GM18519 (cell line): ENCODE results near the gene ITGB2.

Experiments used
- ATAC-seq: cut with Tn5 transposase; IDR thresholded peaks from one replicate; pipeline ENCODE4 v1.9.1; 2021; ENCODE audit warnings: mild to moderate bottlenecking, moderate library complexity; ENCODE audit not compliant: unreplicated experiment, low FRiP score

ITGB2 gene

DNA sequence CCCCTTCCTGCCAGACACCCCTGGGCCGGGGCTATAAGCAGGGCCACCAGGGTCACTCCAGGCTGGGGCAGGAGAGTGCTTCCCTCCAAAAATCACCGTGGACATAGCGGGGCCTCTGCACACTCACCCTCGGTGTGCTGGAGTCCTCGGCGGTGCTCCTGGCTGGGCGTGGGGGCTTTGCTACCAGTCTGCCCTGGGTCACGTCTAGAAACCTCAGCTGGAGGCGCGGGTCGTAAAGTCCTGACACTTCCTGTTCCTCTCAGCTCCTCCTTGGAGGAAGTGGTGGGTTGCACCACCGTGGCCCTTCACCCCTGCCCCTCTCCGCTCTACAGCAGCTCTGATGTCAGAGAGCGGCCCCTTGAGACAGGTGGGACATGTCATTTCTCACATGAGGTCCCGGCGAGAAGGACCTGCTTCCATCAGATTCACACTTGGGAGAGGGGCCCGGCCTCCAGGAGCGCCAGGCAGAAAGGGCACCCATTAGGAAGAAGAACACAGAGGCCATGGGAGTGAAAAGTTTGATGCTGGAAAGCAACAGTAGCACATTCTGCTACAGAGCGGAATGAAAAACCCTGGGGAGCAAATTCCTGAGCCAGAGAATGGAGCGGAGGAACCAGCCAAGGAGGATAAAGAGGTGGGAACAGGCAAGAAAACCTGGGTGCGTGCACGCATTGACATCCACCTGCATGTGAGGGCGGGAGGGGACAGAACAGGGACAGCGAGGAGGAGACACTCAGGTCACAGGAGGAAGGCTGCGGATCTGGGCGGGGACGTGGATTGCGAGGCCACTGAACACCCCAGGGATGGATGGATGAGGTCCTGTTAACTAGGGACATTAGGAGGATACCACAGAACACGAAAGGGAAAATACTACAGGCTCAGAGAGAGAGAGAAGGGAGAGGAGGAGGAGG lies at the start of gene ITGB2:
TSS of gene ITGB2 (minus strand) at position 206 of the 911 bp plus-strand sequence. CDS start 10,117 bp downstream, outside the sequence.
- no peak for ATAC-seq

DNA sequence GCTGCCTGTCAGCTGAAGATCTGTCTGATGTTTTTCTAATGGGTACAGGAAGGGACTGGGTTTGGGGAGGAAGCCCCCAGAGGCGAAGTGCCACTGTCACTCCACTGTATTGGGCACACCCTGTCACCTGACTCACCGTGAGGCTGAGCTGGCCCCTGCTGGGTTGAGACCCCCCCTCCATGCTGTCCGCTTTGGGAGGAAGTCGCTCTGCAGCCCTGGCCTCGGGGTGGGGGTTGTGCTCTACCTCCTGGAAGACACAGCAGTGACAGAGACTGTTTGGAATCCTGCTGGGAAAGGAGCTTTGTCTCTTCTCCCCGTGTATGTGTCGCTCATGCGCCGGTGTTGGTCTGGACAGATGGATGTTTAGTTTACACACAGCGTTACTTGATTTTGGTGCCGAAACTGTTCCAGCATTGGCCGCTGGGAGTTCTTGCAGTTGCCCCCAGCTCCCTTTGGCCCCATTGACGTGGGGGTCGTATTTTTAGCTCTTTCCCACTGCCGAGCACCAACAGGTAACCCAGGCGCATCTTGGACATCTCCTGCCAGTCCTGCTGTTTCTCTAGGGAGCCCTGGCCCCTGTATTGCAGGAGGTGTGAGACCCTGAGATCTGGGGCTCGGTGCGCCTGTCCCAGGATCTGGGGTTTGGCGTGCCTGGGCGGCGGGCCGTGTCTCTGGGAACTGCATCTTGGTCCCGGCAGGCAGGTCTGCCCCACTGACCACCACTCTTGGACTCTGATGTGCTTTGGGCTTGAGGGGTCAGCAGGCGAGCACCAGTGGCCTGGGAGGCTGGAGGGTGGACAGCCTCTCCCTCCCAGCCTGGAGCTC lies 49.4 kb upstream of the ITGB2 start:
- ATAC-seq = no peak

DNA sequence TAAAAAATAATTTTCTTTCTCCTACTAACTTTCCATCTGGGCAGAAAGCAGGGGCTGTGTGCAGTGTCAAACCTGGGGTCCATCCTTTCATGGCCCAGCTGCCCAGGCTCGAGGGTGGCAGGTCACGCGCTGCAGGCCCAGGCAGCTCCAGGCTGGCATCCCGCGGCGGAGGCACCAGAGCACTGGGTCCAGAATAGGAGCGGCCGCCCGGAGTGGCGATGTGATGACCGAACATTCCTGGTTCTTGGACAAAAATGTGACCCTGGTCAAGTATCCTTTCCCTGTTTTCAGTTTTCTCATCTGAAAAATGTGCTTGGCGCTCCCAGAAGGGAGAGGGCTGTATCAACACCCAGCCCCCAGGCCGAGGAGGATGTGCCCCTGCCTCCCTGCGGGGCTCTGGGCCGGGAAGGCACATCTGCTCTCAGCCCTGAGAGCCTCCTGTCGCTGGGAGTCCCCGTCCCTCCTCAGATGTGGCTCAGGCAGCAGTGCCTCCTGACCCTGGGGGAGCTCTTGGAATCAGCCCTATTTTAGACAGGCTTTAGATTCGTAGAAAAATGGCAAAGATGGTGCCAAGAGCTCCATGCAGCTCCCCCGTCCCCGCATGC lies 48.5 kb upstream of the ITGB2 start:
- no peak for ATAC-seq

DNA sequence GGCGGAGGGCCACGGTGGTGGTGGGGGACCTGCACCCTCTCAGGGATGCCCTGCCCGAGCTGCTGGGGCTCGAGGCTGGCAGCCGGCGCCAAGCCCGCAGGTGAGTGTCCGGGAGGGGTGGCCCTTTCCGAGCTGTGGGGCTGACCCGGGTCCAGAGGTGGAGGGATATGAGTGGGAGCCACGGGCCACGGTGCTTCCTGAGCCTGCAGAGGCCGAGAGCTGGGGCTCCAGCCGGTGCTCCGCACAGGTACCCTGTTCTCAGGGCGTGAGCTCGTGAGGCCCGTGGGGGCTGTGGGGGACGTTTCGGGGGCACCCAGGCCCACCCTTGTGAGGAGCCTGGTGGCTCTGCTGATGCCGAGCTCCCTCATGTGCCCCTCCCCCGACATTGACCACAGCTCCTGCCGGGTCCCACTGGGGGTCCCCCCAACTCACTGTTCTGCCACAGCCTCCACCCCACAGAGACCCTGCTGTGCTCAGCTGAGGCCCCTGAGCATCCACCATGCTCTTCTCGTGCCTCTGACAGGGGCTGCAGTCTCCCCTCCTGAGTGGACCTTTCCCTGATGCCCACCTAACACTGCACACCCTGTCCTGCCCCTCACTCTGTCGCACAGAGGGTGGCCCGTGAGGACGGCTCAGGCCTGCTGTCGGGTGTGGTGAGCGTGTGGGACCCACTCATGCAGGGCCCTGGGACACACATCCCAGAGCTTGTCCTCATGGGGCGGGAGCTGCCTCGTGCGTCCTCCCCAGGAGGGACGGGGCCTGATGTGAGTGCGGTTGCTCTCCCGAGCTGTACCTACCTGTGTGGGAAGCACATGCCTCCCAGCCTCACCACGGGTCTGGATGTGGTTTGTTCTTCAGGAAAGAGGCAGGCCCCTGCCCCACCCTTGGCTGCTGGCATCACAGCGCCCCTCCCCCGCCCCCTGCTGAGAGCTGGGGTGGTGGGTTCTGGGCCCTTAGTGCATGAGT lies 46.7 kb upstream of the ITGB2 start:
- no peak for ATAC-seq

DNA sequence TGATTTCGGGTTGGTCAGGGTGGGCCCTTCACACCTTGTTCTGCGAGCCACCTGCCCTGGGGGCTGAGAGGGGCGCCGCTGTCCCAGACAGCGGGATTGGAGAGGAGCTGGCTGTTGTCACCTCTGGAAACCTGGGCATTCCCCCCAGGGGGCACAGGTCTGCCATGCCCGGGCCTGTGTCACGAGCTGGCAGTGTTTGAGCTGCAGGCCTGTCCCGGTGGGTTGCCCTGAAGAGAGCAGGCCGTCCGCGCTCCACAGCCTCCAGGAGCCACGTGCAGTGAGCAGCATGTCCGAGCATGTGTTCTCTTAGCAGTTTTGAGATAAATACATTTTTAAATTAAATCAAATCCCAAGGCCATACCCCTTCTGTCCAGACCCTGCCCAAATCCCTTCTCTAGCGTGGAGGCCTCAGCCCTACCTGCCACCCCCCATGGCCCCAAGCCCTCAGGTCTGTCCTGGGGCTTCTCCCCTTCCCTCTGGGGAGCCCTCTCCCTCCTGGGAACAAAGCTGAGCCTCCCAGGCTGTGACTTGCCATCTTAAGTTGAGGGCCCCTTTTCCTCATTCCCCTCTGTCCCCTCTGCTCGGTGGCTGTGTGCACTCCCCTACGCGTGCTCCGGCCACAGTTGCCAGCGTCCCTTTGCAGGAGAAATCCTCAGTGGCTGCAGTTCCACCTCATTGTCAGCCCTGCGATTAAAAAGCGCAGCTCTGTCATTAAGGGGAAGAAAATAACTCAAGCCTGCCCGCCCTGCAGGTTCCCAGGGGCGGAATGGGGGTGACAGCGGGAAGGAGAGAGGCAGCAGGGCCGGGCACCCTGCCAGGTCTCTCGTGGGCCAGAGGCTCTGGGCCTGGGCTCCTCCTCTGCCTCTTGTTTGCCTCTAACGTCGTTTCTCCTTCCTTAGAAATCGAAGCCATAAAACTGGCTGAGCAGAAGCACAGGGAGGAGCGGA lies 45.7 kb upstream of the ITGB2 start:
- no peak for ATAC-seq

DNA sequence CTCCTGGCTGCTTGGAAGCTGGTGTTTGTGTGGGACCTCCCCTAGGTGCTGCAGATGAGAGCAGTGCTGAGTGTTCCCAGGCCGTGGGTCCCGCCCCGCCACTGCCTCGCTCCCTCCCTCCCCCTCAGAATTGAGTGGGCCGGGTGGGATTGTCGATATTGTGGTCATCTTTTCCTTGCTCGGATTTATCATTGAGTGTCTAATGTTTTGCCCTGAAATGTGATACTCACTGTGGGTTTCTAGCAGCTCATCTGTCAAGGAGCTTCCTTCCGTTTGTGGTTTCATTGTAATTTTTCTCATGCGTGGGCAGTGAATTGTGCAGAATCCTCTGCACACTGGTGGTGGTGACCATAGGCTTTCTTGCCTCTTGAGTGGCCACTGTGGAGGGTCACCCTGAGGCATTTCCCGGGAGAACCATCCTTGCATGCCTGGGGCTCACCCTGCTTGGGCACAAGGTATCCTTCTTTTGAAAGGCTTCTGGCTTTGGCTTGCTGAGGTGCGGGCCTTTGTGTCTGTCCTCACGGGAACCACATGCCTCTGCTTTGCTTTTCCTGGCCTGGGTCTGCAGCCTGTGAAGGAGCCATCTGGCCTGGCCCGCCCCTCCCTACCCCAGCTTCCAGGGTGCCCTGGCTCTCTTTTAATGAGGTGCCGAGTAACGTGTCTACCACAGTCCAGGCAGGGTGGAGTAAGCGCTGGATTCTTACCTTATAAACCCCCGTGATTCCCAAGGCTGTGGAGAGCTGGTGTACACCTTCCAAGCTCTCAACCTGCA lies 44.7 kb upstream of the ITGB2 start:
- ATAC-seq = no peak

DNA sequence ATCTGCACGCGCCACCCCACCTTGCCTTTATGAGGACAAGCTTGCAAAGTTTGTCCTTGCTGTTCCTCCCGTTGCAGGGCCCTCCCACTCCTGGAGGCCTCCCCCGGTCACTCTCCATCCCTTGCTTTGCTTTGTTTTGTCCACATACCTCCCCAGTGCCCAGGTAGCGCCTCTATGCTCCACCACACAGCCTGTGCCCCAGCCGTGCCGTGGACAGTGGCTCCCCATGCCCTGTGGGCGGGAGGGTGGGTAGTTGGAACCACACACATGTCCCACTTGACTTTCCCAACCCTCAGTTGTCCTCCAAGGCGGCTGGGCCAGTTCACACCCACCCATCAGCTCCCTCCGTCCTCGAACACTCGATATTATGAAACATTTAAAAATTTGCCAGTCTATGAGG lies 43.7 kb upstream of the ITGB2 start:
- ATAC-seq = no peak

DNA sequence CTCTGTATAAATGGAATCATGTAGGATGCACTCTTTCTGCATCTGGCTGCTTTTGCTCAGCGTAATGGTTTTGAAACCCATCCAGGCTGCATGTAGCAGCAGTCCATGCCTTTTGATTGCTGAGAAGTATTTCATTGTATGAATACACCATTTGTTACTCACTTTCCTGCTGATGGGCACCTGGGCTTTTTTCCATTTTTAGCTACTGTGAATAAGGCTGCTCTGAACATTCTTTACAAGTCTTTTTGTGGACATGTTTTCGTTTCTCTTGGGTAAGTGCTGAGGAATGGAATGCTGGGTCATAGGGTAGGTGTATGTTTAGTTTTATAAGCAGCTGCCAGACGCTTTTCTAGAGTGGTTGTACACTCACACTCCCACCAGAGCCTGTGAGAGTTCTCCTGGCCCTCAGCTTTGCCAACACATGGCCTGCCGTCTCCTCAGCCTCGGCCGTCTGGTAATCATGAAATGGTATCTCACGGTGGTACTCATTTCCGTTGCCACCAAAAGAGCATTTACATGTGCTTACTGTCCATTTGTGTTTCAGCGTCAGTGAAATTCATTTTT lies 41.8 kb upstream of the ITGB2 start:
- ATAC-seq = no peak

DNA sequence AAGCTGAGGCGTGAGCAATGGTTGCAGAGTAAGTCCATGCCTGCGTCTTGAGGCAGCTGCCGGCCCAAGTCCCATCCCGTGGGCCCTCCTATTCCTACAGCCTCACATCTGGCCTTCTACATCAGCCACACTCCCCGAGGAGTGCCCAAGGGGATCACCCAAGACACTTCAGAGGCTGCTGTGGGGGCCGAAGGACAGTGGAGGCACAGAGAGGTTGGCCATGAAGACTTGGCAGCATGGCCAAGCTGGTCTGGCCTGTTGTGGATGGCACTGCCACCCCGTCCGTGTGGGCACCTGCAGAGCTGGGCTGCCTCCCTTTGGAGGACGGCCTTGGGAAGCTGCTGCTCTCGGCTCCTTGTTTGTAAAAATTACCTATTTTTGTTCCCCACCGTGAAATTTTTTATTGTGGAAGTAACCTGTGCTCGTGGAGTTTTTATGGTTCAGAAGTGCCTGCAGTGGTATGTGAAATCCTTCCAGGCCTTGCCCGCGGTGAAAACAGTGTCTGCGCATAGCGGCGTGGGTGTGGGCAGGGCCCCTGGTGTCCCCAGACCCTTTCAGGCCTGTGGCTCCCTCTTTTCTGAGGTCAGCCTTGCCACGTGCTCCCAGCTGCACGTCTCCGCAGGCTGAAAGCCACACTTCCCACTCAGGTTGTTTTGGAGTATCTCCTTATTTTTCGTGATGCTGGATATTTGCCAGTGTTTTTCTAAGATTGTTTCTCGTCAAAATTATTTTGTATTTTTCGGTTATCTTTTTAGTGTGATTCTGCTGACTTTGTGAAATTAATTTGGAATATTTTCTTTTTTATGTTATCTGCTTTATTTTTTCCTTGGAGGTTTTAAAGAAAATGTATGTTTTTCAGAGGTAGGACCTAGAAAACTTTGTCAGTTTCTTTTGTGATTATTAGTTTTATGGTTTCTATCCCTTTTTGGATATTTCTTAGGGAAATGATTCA lies 39.7 kb upstream of the ITGB2 start:
- ATAC-seq = no peak

DNA sequence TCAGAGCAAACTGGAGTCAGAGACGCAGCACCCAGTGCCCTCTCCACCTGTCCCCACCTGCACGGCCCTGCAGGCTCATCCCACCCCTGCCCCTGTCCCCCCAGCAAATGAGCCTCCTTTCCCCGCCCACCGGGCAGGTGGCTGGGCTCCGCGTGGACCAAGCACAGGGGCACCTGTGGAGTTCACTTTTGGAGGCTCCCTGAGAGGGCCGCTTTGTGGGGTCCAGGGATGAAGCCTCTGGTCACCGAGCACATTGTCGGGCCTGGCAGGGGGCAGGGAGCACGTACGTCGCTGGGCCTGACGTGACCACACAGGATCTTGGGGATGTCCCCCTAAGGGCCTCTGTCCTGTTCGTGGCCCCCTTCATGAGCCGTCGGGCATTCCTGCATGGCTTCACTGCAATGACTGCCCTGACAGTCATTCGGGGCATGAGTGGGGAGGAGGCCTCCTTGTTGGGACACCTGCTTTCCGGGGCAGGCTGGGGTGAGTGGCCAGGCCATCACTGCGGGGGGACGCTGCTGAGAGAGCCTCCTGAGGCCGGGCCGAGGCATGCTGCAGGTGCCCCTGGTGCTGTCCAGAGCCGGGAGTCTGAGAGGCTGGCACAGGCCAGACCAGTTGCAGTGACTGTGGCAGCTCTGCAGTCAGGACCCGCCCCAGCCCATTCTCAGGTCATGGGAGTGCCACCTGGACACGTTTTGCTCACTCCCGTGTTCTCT lies 38.8 kb upstream of the ITGB2 start:
- ATAC-seq = no peak

DNA sequence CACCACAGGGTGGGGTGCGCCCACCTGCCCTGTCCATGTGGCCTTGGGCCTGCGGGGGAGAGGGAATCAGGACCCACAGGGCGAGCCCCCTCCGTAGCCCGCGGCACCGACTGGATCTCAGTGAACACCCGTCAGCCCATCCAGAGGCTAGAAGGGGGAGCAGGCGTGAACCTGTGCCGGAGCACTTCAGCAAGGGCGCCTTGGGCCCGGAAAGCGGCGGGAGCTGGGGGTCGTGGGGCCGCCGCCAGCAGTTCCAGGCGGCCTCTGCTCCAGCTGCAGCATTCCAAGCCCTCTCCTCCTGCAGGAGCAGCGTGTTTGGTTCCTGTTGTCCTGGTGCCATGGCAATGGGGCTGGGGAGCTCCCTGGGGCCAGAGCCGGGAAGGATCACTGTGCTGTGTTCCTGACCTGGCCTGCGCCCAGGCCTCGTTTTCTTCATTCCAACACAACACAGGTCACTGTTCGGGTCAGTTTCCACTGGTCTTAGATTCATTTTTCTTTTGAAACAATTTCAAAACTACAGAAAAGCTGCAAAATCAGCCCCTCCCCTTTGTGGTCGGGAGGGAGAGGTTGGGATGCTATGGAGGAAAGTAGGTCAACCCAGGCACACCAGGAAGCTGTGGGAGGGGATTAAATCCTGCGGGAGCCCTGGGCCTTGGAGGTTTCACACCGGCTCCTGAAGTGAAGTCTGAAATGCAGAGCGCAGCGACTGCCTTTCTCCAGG lies 37.9 kb upstream of the ITGB2 start:
- no peak for ATAC-seq

DNA sequence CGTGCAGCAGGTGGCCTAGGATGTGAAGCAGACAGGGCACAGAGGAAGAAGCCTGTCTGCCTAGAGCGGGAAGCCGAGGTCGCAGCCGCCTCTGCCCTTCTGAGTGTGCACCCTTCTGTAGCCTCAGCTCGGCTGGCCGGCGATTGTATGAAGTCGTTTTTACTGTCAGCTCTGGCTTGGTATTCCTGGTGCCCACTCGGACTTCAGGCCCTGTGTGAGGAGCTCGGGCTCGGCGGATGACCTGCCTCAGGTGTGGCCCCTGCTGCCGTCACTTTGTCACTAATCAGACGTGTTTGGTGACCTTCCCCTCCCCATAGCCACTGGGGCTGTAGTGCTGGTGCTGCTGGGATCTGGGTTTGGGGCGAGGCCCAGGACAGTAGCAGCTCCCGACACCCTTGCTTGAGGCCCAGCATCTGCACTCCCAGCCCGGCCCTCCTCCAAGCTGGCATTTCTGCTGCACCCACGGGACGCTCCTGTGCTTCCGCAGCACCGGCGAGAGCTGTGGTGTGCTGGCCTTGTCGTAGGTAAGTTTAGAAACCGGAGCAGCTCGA lies 37.3 kb upstream of the ITGB2 start:
- no peak for ATAC-seq

DNA sequence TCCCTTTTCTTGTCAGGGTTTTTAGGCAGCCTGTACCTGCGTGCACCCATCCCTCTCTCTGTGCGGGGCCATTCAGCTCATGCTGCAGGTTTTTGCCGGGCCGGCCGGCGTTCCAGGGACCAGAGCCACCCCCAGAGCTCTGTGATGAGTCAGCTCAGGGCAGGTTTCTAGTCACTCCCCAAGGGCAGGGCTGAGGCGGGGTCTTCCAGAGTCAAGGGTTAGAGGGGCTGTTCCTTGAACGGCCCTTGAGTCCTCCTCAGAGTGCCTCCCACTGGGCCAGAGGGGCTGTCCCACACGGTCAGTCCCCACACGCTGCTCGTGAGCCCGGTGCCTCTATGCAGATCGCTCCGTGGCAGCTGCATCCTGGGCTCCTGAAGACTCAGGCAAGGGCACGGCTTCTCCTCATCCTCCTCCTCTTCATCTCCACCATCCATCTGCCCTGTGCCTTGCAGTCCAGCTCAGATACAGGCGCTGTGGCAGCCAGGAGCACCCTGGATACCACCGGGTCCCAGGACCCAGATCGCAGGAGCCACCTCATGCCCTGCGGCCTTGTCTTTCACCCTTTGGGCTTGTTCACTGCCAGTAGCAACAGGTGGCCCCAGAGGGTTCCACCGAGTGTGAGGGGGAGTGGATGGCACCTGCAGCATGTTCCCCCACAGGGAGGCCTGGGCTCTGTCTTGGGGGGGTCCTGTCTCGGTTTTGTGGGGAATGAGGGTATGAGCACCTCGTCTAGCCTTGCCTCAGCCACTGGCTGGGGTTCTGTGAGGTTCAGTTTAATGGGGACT lies 36.5 kb upstream of the ITGB2 start:
- no peak for ATAC-seq

DNA sequence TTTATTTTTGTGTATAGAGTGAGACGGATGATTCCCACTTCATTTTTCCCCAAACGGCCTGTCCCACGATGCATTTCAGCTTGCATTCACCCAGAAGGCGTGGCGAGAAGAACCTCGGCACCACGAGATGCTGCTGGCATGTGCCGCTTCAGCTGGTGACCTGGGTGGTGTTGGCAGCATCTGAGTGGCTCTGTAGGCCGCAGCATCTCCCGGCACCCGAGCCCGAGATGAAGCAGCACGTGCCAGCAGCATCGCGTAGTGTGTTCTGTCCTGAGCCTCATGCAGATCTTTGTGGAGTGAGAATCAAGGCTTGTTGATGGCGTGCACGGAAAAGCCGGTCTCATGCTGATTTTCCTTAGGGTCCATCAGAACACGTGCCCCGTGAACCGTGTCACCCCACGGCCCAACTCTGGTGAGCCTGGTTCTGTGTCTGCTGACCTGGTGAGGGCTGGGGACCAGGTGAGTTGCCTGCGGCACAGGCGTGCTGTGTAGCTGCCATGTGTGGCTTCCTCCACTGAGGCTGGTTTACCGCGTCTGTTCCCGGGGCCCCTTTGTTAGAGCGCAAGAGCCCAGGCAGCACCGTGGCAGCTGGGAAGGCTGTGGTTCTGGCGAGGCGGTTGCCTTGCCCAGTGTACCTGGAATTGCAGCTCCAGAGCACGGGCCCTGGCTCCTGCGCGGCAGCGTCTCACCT lies 35.8 kb upstream of the ITGB2 start:
- no peak for ATAC-seq
